Stimulated activated CD4-positive, alpha-beta T cell treated with anti-CD3 and anti-CD28 coated beads, Interleukin-15, amount 100 ng/mL, for 48 hours (primary cell): Measurements from ENCODE around the gene EIF1B.

ENCODE experiments used
- DNase-seq, 2 donors: peaks; one replicate each; pipeline ENCODE4 v3.0.0-alpha.2; 2020; ENCODE audit warnings: low read depth in 2 of 2

The EIF1B gene

GRCh38 chr3:40340541-40341170 is 31.1 kb downstream of the EIF1B start:
- DNase-seq: no peak

DNA sequence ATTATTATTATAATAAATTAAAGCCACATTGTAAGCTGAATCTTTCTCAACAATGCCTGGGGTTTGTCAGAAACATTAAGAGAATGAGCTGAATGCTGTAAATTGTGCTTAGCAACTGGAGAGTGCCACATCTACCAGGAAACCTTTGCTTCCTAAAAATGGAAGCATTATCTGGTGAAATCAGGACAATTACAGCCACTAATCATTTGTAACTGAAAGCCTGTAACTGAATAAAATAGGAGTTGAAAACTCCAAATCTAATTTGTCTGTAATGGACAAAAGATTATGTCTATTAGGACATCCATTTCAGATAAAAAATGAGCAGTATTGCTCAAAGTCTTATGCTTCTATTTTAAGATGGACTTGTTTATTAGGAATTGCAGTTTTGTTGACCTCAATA is 32.2 kb downstream of the EIF1B start:
- no peak for DNase-seq

DNA sequence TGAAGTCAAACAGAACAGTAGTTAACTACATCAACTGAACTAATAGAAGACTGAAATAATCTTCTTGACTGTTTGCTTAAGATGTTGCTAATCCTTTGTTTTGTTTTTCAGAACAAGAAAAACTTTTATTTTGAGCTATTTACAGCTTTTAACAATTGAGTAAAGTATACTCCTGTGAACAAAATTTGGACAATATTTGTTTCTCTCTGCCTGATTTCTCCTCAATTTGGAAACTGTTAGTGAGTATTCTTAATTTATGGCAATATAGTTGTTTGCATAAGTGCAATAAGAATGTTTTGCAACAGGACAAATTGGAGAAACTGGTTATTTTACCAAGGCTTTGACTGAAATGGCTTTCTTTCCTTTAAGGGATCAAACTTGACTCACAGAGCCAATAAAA is 41.0 kb downstream of the EIF1B start:
- no peak for DNase-seq

- no peak for DNase-seq
Observed at GRCh38 chr3:40355410-40355809, 45.9 kb downstream of the EIF1B start.

GRCh38 chr3:40358454-40358853 is 48.9 kb downstream of the EIF1B start:
- DNase-seq: no peak
